Neural cell (in vitro differentiated cells): ENCODE results near the gene DNM3. TPM values are rescaled to one million over a fixed set of nuclear protein-coding genes. Genes with fewer than 3 reads are reported as not detected.

Experiments
- H2AFZ ChIP-seq: fragments of 200-600, 300-800 bp; sonication (generic), shearing (Covaris generic); 2 replicates; pipeline ENCODE4 v1.6.0; 2014; ENCODE audit warnings: low read depth, mild to moderate bottlenecking, antibody characterized with exemption, low read length, moderate library complexity
- H3F3A ChIP-seq: fragments of 200-600 bp; shearing (Covaris generic); 2 replicates; pipeline ENCODE4 v1.6.1; 2016; ENCODE audit warnings: mild to moderate bottlenecking, moderate library complexity, mixed read lengths, antibody characterized with exemption, low read length; ENCODE audit not compliant: insufficient read depth, poor library complexity, severe bottlenecking
- H3K27ac ChIP-seq: fragments of 200-600, 300-800 bp; sonication (generic), shearing (Covaris generic); 2 replicates; pipeline ENCODE4 v1.5.1; 2014; ENCODE audit warnings: mild to moderate bottlenecking, low read length, moderate library complexity
- H3K27me3 ChIP-seq: fragments of 300-800, 200-600 bp; sonication (generic), shearing (Covaris generic); 2 replicates; pipeline ENCODE4 v1.6.0; 2014; ENCODE audit warnings: mild to moderate bottlenecking, low read depth, low read length, moderate library complexity; ENCODE audit not compliant: insufficient read depth
- H3K36me3 ChIP-seq: fragments of 300-800, 200-600 bp; sonication (generic), shearing (Covaris generic); 2 replicates; pipeline ENCODE4 v1.5.1; 2014; ENCODE audit warnings: mild to moderate bottlenecking, antibody characterized with exemption, low read length, moderate library complexity; ENCODE audit not compliant: insufficient read depth
- H3K4me2 ChIP-seq: fragments of 300-800, 200-600 bp; sonication (generic), shearing (Covaris generic); 2 replicates; pipeline ENCODE4 v1.6.0; 2014; ENCODE audit warnings: mild to moderate bottlenecking, low read length
- H3K4me3 ChIP-seq: fragments of 300-800, 200-600 bp; sonication (generic), shearing (Covaris generic); 2 replicates; pipeline ENCODE4 v1.5.1; 2014; ENCODE audit warnings: mild to moderate bottlenecking, low read length, moderate library complexity
- H3K79me2 ChIP-seq: fragments of 200-600 bp; shearing (Covaris generic); replicated peaks from 2 replicates; pipeline ENCODE4 v1.6.0; 2014; ENCODE audit warnings: mild to moderate bottlenecking, low read length, moderate library complexity; ENCODE audit not compliant: insufficient read depth
- H3K9ac ChIP-seq: fragments of 300-800, 200-600 bp; sonication (generic), shearing (Covaris generic); 2 replicates; pipeline ENCODE4 v1.6.1; 2016; ENCODE audit warnings: mild to moderate bottlenecking, low read length, mixed read lengths
- H3K9me2 ChIP-seq: fragments of 200-600 bp; shearing (Covaris generic); 2 replicates; pipeline ENCODE4 v1.6.1; 2016; ENCODE audit warnings: mild to moderate bottlenecking, low read length, mixed read lengths; ENCODE audit not compliant: insufficient read depth
- H3K9me3 ChIP-seq: fragments of 200-600, 300-800 bp; sonication (generic), shearing (Covaris generic); 2 replicates; pipeline ENCODE4 v1.6.1; 2016; ENCODE audit warnings: mild to moderate bottlenecking, mixed run types, low read length, moderate library complexity, mixed read lengths
- H4K20me1 ChIP-seq: fragments of 200-600 bp; shearing (Covaris generic); 2 replicates; pipeline ENCODE4 v1.6.1; 2016; ENCODE audit warnings: mild to moderate bottlenecking, mixed run types; ENCODE audit not compliant: insufficient read depth
- CTCF ChIP-seq: fragments of 450-650 bp; IDR thresholded peaks from 2 replicates; pipeline ENCODE4 v1.5.1; 2014; ENCODE audit warnings: antibody characterized with exemption, mild to moderate bottlenecking, moderate library complexity; ENCODE audit not compliant: poor library complexity, severe bottlenecking
- EP300 ChIP-seq: fragments of 450-650 bp; conservative IDR thresholded peaks from 2 replicates; pipeline ENCODE4 v1.6.1; 2014; ENCODE audit warnings: antibody characterized with exemption, mild to moderate bottlenecking, moderate library complexity; ENCODE audit not compliant: poor library complexity, severe bottlenecking
- EZH2 ChIP-seq: fragments of 200-600, 300-800 bp; shearing (Covaris generic), sonication (generic); IDR thresholded peaks from 2 replicates; pipeline ENCODE4 v1.6.1; 2014; ENCODE audit warnings: antibody characterized with exemption, low read length, borderline replicate concordance, mild to moderate bottlenecking; ENCODE audit not compliant: insufficient read depth, poor library complexity, severe bottlenecking
- MXI1 ChIP-seq: fragments of 450-650 bp; conservative IDR thresholded peaks from 2 replicates; pipeline ENCODE4 v1.6.1; 2014; ENCODE audit warnings: antibody characterized with exemption, mild to moderate bottlenecking; ENCODE audit not compliant: poor library complexity, severe bottlenecking
- POLR2AphosphoS5 ChIP-seq: IDR thresholded peaks from 2 replicates; pipeline ENCODE4 v1.6.1; 2012
- RAD21 ChIP-seq: fragments of 450-650 bp; conservative IDR thresholded peaks from 2 replicates; pipeline ENCODE4 v1.6.1; 2014; ENCODE audit warnings: antibody characterized with exemption, mild to moderate bottlenecking, moderate library complexity
- REST ChIP-seq: IDR thresholded peaks from 2 replicates; pipeline ENCODE4 v1.6.1; 2012; ENCODE audit warnings: borderline replicate concordance
- SMC3 ChIP-seq: fragments of 450-650 bp; conservative IDR thresholded peaks from 2 replicates; pipeline ENCODE4 v1.6.1; 2014; ENCODE audit warnings: antibody characterized with exemption, mild to moderate bottlenecking, moderate library complexity; ENCODE audit not compliant: poor library complexity
- TAF1 ChIP-seq: IDR thresholded peaks from 2 replicates; pipeline ENCODE4 v1.6.1; 2012; ENCODE audit warnings: low read depth
- polyA plus RNA-seq: library from polyadenylated mRNA; depleted of rRNA; stranded (reverse); fragments of >200 nt; gene quantifications from 2 replicates; pipeline ENCODE4 v1.2.3, GENCODE V29; 2014

DNM3 gene
- polyA plus RNA-seq, 1 donor from 2014 or later: 37.1 TPM

GRCh38 chr1:172354291-172355274, 513.3 kb downstream of the DNM3 start:
- TF ChIP-seq MXI1 (no peak), REST (no peak), CTCF (no peak), EP300 (no peak), EZH2 (no peak), TAF1 (no peak), RAD21 (no peak)
- no peak overlapping the region for H3K27ac ChIP-seq
- H3K9me2 ChIP-seq: no peaks in the 10 kb centered on the region
- H3K36me3 ChIP-seq: no peaks in the 10 kb centered on the region
- H3K4me3 ChIP-seq: no peak overlapping the region
- H4K20me1 ChIP-seq: no peaks in the 10 kb centered on the region
- no peaks in the 10 kb centered on the region for H3K27me3 ChIP-seq
- no peak overlapping the region for H3K9ac ChIP-seq
- no peak overlapping the region for H3K4me2 ChIP-seq
- no peak overlapping the region for H2AFZ ChIP-seq
- H3F3A ChIP-seq: no peaks in the 10 kb centered on the region
- no peaks in the 10 kb centered on the region for H3K79me2 ChIP-seq
- no peaks in the 10 kb centered on the region for H3K9me3 ChIP-seq

- Histone ChIP-seq H3K79me2 (no peaks in the 10 kb centered on the region), H3K27ac (no peak overlapping the region), H3K9ac (no peak overlapping the region), H3K4me2 (no peak overlapping the region), H4K20me1 (no peaks in the 10 kb centered on the region), H3K9me2 (no peaks in the 10 kb centered on the region), H2AFZ (no peak overlapping the region), H3K9me3 (no peaks in the 10 kb centered on the region), H3K27me3 (no peaks in the 10 kb centered on the region), H3F3A (no peaks in the 10 kb centered on the region), H3K4me3 (no peak overlapping the region), H3K36me3 (no peaks in the 10 kb centered on the region)
- TF ChIP-seq RAD21: no peak
- TF ChIP-seq MXI1: no peak
- TF ChIP-seq TAF1: no peak
- TF ChIP-seq CTCF: no peak
- no peak for TF ChIP-seq SMC3
- no peak for TF ChIP-seq EP300
- no peak for TF ChIP-seq EZH2
- no peak for TF ChIP-seq REST
- TF ChIP-seq POLR2AphosphoS5: no peak
These were observed 515.3 kb downstream of the DNM3 start for GRCh38 chr1:172356620-172357019.
